ENCODE measurements around the gene ATF2. TPM values are rescaled to one million over a fixed set of nuclear protein-coding genes. Genes with fewer than 3 reads are reported as not detected.

The ATF2 gene
- total and polyA plus RNA-seq, 2 donors (not counting 3 experiments of a cell fraction or from before 2014, with no cell fraction given) = 36.3 to 57.1 TPM

DNA sequence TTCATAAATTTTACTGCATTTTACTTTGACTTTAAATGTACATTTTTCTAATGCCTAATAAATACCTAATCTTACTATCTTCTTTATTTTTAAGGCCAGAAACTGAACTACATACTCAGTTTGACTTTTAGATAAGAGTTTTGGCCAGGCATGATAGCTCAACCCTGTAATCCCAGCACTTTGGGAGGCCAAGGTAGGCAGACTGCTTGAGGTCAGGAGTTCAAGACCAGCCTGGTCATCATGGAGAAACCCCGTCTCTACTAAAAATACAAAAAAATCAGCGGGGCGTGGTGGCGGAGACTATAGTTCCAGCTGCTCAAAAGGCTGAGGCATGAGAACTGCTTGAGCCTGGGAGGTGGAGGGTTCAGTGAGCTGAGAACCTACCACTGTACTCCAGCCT is 9.1 kb downstream of the ATF2 start:
- H3K27ac ChIP-seq (ENCODE audit: insufficient read depth, low read depth, low read length) = no peak overlapping the region
- no peaks in the 10 kb centered on the region for H3K27me3 ChIP-seq (ENCODE audit: control insufficient read depth in 2 of 2, insufficient read depth in 2 of 2, low read length in 2 of 2)
- no peak overlapping the region for H2AFZ ChIP-seq (ENCODE audit: low read depth, low read length)
- H3K79me2 ChIP-seq (ENCODE audit: control insufficient read depth, insufficient read depth, low read length) = peaks cover 95% of the 10 kb centered on the region
- dilution Hi-C loops (cut with MboI; ENCODE audit: extremely low pct_ligation_motif_present, low sequenced_read_pairs) (no loop called here), intact Hi-C loops (cut with micrococcal nuclease) (no loop called here)
- CTCF ChIA-PET = no interaction called here
- H4K20me1 ChIP-seq (replicated peaks; ENCODE audit: control insufficient read depth, extremely low read depth, insufficient read depth, low read length) = peaks cover 29% of the 10 kb centered on the region
- H3K4me1 ChIP-seq (ENCODE audit: control insufficient read depth, extremely low read depth, insufficient read depth, low read length) = peaks cover 9% of the 10 kb centered on the region
- no peak overlapping the region for H3K4me3 ChIP-seq (replicated peaks in 1 of 3; ENCODE audit: insufficient read depth in 1 of 3, low read depth in 1 of 3, low read length in 3 of 3)
- BruUV-seq (replicated peaks) = no TSS peak
- H3K4me2 ChIP-seq (ENCODE audit: insufficient read depth, low read length) = no peak overlapping the region
- DNase-seq (ENCODE audit: low read depth, low spot score) (no peak), FAIRE-seq (no peak)
- TF ChIP-seq POLR2AphosphoS5 (IDR thresholded peaks at IDR 0.05; ENCODE audit: insufficient read depth, low read depth, low read length) (no peak), JUN (IDR thresholded peaks at IDR 0.05; ENCODE audit: borderline replicate concordance, insufficient read depth, insufficient read length, low read depth) (no peak), CTCF (IDR thresholded peaks at IDR 0.05; ENCODE audit: extremely low read depth in 1 of 2, insufficient read depth in 1 of 2, low read depth in 1 of 2, low read length in 2 of 2) (no peak), POLR2A (IDR thresholded peaks at IDR 0.05; ENCODE audit: low read depth, low read length) (no peak), MYC (IDR thresholded peaks at IDR 0.05; ENCODE audit: low read depth, low read length) (no peak), EZH2 (IDR thresholded peaks at IDR 0.05; ENCODE audit: borderline replicate concordance, low read depth, low read length, severe bottlenecking) (no peak), GATA2 (IDR thresholded peaks at IDR 0.05; ENCODE audit: insufficient read depth, insufficient read length, low read depth, low read length) (no peak), MAX (IDR thresholded peaks at IDR 0.05; ENCODE audit: insufficient read depth, insufficient read length) (no peak), FOS (IDR thresholded peaks at IDR 0.05; ENCODE audit: borderline replicate concordance, insufficient read depth, low read length) (no peak)
- no peak overlapping the region for H3K9ac ChIP-seq (replicated peaks; ENCODE audit: extremely low read depth, insufficient read depth, low read length)
- H3K36me3 ChIP-seq (ENCODE audit: control insufficient read depth in 2 of 2, extremely low read depth in 1 of 2, insufficient read depth in 2 of 2, low read length in 2 of 2) = peaks cover 0 to 3% of the 10 kb centered on the region in 2 experiments
- no peaks in the 10 kb centered on the region for H3K9me3 ChIP-seq (replicated peaks; ENCODE audit: control insufficient read depth, insufficient read depth, low read length)
- POLR2A ChIA-PET = no interaction called here
- H3K9me1 ChIP-seq (replicated peaks; ENCODE audit: control insufficient read depth, extremely low read depth, insufficient read depth, low read length) = no peaks in the 10 kb centered on the region

Data from endothelial cell of umbilical vein (primary cell).